HepG2 (cell line): ENCODE data around the gene CIAO3. TPM values are rescaled to one million over a fixed set of nuclear protein-coding genes. Genes with fewer than 3 reads are reported as not detected.

Experiments
- ATAC-seq: fragments of 200-7000 bp; cut with Tn5 transposase; 3 replicates; pipeline ENCODE4 v1.9.1; 2020; ENCODE audit warnings: mild to moderate bottlenecking, moderate library complexity
- BruUV-seq: library from RNA; stranded (reverse); fragments of 400-500 nt; replicated peaks from 2 replicates; lab custom pipeline; 2021; lab: Mats Ljungman, UMichigan
- CTCF ChIA-PET: fragments of 300-600 bp; formaldehyde crosslinking; extraction: SDS; loops from one replicate; lab custom pipeline; 2021; ENCODE audit warnings: low total read pairs, inconsistent platforms, low intra/inter-chr PET ratio; lab: Yijun Ruan, JAX
- POLR2A ChIA-PET: fragments of 350-600 bp; sonication (Branson Sonifier 250); formaldehyde crosslinking; loops from one replicate; lab custom pipeline; 2020; ENCODE audit warnings: antibody characterized with exemption, inconsistent platforms; lab: Yijun Ruan, JAX
- DNase-seq: peaks from one replicate; pipeline ENCODE4 v3.0.0-alpha.2; 2015; ENCODE audit warnings: low spot score
- FAIRE-seq: peaks from 3 replicates; lab custom pipeline; 2011; peaks lifted over from hg19 to GRCh38; lab: Jason Lieb, UNC
- H2AFZ ChIP-seq: one replicate; pipeline ENCODE4 v1.6.1; 2011; ENCODE audit warnings: low read length, inconsistent platforms
- H3K27ac ChIP-seq: fragments of 300-600 bp; 3 replicates; pipeline ENCODE4 v1.8.0; 2011; ENCODE audit warnings: mixed run types, mild to moderate bottlenecking, mixed read lengths, low read length, inconsistent platforms; ENCODE audit not compliant: insufficient read depth; ENCODE audit errors: extremely low read length
- H3K27me3 ChIP-seq, 2 experiments: fragments of 200-600 bp in 1 of 2; 2 replicates in 1 of 2; 3 replicates in 1 of 2; pipeline versions ENCODE4 v1.6.0 to v1.8.0; 2011; ENCODE audit warnings: low read length in 2 of 2, mild to moderate bottlenecking in 2 of 2, moderate library complexity in 2 of 2, inconsistent platforms in 1 of 2; ENCODE audit not compliant: insufficient read depth in 2 of 2, control insufficient read depth in 1 of 2
- H3K36me3 ChIP-seq, 2 experiments: fragments of 200-600 bp in 1 of 2; replicated peaks in 1 of 2; 2 replicates in 1 of 2; 3 replicates in 1 of 2; pipeline versions ENCODE4 v1.5.1 to v1.8.0; 2011; ENCODE audit warnings: low read length in 2 of 2, inconsistent platforms in 1 of 2; ENCODE audit not compliant: insufficient read depth in 2 of 2, control insufficient read depth in 1 of 2
- H3K4me1 ChIP-seq: 2 replicates; pipeline ENCODE4 v1.5.1; 2012; ENCODE audit warnings: low read length, inconsistent platforms; ENCODE audit not compliant: insufficient read depth
- H3K4me2 ChIP-seq: 2 replicates; pipeline ENCODE4 v1.6.0; 2011; ENCODE audit warnings: low read depth, low read length, inconsistent platforms
- H3K4me3 ChIP-seq, 3 experiments: fragments of 200-600 bp in 1 of 3; sonication (generic), shearing (Covaris generic) in 1 of 3; replicated peaks in 1 of 3; 2 replicates each; pipeline ENCODE4 v1.5.1; 2011 to 2016; ENCODE audit warnings: low read length in 3 of 3, inconsistent platforms in 2 of 3, low read depth in 2 of 3, mild to moderate bottlenecking in 2 of 3, control low read depth in 1 of 3, mixed read lengths in 1 of 3; ENCODE audit not compliant: insufficient read depth in 1 of 3
- H3K79me2 ChIP-seq: one replicate; pipeline ENCODE4 v1.6.1; 2011; ENCODE audit warnings: low read length, inconsistent platforms; ENCODE audit not compliant: insufficient read depth
- H3K9ac ChIP-seq: 2 replicates; pipeline ENCODE4 v1.6.0; 2011; ENCODE audit warnings: mild to moderate bottlenecking, low read depth, low read length, inconsistent platforms; ENCODE audit not compliant: insufficient read depth
- H3K9me3 ChIP-seq: 2 replicates; pipeline ENCODE4 v1.5.1; 2012; ENCODE audit warnings: mild to moderate bottlenecking, low read length
- H4K20me1 ChIP-seq: 2 replicates; pipeline ENCODE4 v1.6.0; 2011; ENCODE audit warnings: inconsistent platforms, mild to moderate bottlenecking, low read length, moderate library complexity; ENCODE audit not compliant: insufficient read depth
- ARID3A ChIP-seq: IDR thresholded peaks from 2 replicates; pipeline ENCODE4 v1.6.1; 2012; ENCODE audit warnings: low read depth, low read length, improper control_type of control experiment
- ELK4 ChIP-seq: sonication (generic); formaldehyde crosslinking; IDR thresholded peaks from 2 replicates; pipeline ENCODE4 v1.9.0; 2021; ENCODE audit warnings: missing genetic modification reagents, borderline replicate concordance
- ERF ChIP-seq: IDR thresholded peaks from 2 replicates; pipeline ENCODE4 v1.6.1; 2018; ENCODE audit warnings: missing biosample characterization, missing genetic modification reagents
- FOXP4 ChIP-seq: sonication (generic); formaldehyde crosslinking; IDR thresholded peaks from 2 replicates; pipeline ENCODE4 v1.4.0; 2020; ENCODE audit warnings: missing genetic modification reagents
- HMGA1 ChIP-seq: sonication (generic); formaldehyde crosslinking; conservative IDR thresholded peaks from 2 replicates; pipeline ENCODE4 v1.4.0; 2020; ENCODE audit warnings: missing genetic modification reagents
- JUNB ChIP-seq: sonication (generic); formaldehyde crosslinking; IDR thresholded peaks from 2 replicates; pipeline ENCODE4 v1.8.0; 2022; ENCODE audit warnings: missing genetic modification reagents, mild to moderate bottlenecking, borderline replicate concordance
- MTA1 ChIP-seq: sonication (generic); formaldehyde crosslinking; IDR thresholded peaks from 2 replicates; pipeline ENCODE4 v1.4.0; 2020; ENCODE audit warnings: missing genetic modification reagents, mild to moderate bottlenecking, borderline replicate concordance
- POLR2AphosphoS2 ChIP-seq: IDR thresholded peaks from 2 replicates; pipeline ENCODE4 v1.6.1; 2011; ENCODE audit warnings: low read depth, low read length, improper control_type of control experiment
- SIX1 ChIP-seq: sonication (generic); formaldehyde crosslinking; IDR thresholded peaks from 2 replicates; pipeline ENCODE4 v1.4.0; 2020; ENCODE audit warnings: missing genetic modification reagents, borderline replicate concordance
- SMARCC2 ChIP-seq: fragments of 450-650 bp; IDR thresholded peaks from 2 replicates; pipeline ENCODE4 v1.6.1; 2017; ENCODE audit warnings: antibody characterized with exemption, mild to moderate bottlenecking
- TBX2 ChIP-seq: sonication (generic); formaldehyde crosslinking; IDR thresholded peaks from 2 replicates; pipeline ENCODE4 v1.5.0; 2020; ENCODE audit warnings: missing genetic modification reagents, mild to moderate bottlenecking, borderline replicate concordance
- ZFP62 ChIP-seq: sonication (generic); formaldehyde crosslinking; IDR thresholded peaks from 2 replicates; pipeline ENCODE4 v1.4.0; 2020; ENCODE audit warnings: missing genetic modification reagents
- ZNF225 ChIP-seq: sonication (generic); formaldehyde crosslinking; IDR thresholded peaks from 2 replicates; pipeline ENCODE4 v1.4.0; 2020; ENCODE audit warnings: mild to moderate bottlenecking, missing genetic modification reagents
- ZNF296 ChIP-seq: sonication (generic); formaldehyde crosslinking; conservative IDR thresholded peaks from 2 replicates; pipeline ENCODE4 v1.5.0; 2020; ENCODE audit warnings: mild to moderate bottlenecking, missing genetic modification reagents
- ZNF709 ChIP-seq: sonication (generic); formaldehyde crosslinking; IDR thresholded peaks from 2 replicates; pipeline ENCODE4 v1.5.0; 2020; ENCODE audit warnings: mild to moderate bottlenecking, missing genetic modification reagents
- WGBS: methylation state at CpG from one replicate; pipeline ENCODE4 v1.1.6; 2017; ENCODE audit warnings: low lambda C conversion rate; 5-methylcytosine and 5-hydroxymethylcytosine counted together
- in situ Hi-C: cut with HindIII; loops from 2 replicates; pipeline ENCODE4 v1.10.0; 2017; ENCODE audit warnings: low pct_unique_long_range_greater_than_20kb; ENCODE audit not compliant: extremely low pct_ligation_motif_present
- intact Hi-C: fragments of 100-400 bp; cut with micrococcal nuclease; formaldehyde crosslinking; loops from one replicate; pipeline ENCODE4 v1.10.0; 2022; ENCODE audit not compliant: unreplicated experiment
- polyA plus RNA-seq, 8 experiments: library from polyadenylated mRNA; depleted of rRNA in 3 of 8; stranded (reverse) in 7 of 8; unstranded in 1 of 8; fragments of >200 nt; fragmentation: Illumina TruSeq in 4 of 8; extraction: Trizol in 4 of 8; gene quantifications; 2 replicates each; pipeline versions ENCODE4 v1.2.1 to v1.2.3, GENCODE V29; 2011 to 2016; ENCODE audit warnings: low read depth in 4 of 8, missing spikeins in 1 of 8, mixed read lengths in 1 of 8; ENCODE audit not compliant: insufficient read depth in 1 of 8
- total RNA-seq, 5 experiments: library from RNA; depleted of rRNA; stranded (reverse); fragments of >200 nt; fragmentation: Illumina TruSeq; extraction: Trizol; gene quantifications; 2 replicates each; pipeline ENCODE4 v1.2.3, GENCODE V29; 2016; ENCODE audit warnings: low read depth in 1 of 5
- TF ChIP-seq, protein P1 (sequence below): sonication (generic); formaldehyde crosslinking; IDR thresholded peaks from 2 replicates; pipeline ENCODE4 v1.8.1; 2023; ENCODE audit warnings: mild to moderate bottlenecking, missing genetic modification reagents

CIAO3 gene
- total and polyA plus RNA-seq, 2 of the 13 experiments (the other 11 are each of a cell fraction or from before 2014, with no cell fraction given) = 21.7 to 25.0 TPM

DNA sequence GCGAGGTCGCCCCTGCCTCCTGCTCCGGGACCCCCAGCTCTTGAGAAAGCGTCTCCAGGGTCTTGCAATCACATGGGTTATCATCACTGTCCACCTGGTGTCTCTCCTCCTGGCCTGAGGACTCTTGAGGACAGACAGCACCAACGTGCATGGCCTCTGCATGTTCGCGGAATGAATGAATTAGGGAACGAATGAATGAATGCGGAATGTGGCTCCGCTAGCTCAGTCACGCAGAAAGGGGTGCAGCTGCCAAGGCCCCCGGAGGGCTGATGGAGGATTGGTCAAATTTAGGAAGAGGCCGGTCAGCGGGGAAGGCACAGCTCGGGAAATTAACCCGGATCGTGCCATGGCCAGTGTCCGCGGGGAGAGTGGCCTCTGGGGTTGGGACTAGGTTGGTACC is 38.5 kb downstream of the CIAO3 start (continued):
- TF ChIP-seq, protein P1, sequence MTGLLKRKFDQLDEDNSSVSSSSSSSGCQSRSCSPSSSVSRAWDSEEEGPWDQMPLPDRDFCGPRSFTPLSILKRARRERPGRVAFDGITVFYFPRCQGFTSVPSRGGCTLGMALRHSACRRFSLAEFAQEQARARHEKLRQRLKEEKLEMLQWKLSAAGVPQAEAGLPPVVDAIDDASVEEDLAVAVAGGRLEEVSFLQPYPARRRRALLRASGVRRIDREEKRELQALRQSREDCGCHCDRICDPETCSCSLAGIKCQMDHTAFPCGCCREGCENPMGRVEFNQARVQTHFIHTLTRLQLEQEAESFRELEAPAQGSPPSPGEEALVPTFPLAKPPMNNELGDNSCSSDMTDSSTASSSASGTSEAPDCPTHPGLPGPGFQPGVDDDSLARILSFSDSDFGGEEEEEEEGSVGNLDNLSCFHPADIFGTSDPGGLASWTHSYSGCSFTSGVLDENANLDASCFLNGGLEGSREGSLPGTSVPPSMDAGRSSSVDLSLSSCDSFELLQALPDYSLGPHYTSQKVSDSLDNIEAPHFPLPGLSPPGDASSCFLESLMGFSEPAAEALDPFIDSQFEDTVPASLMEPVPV (CRISPR knock-in tag) = no peak

GRCh38 chr16:700684-701584 is 39.9 kb downstream of the CIAO3 start:
- BruUV-seq = no TSS peak
- H3K27ac ChIP-seq = no peak overlapping the region
- H3K79me2 ChIP-seq = no peaks in the 10 kb centered on the region
- H3K9ac ChIP-seq = no peak overlapping the region
- FAIRE-seq (no peak), ATAC-seq (peak; percentile 68), DNase-seq (no peak)
- H3K4me1 ChIP-seq = peaks cover under 1% of the 10 kb centered on the region; the same call in 1 of the 2 replicates
- ChIA-PET CTCF (no interaction called here), POLR2A (no interaction called here)
- H3K4me2 ChIP-seq = no peak overlapping the region
- no peaks in the 10 kb centered on the region for H3K9me3 ChIP-seq
- in situ Hi-C loops (no loop called here), intact Hi-C loops (no loop called here)
- H4K20me1 ChIP-seq = peaks cover 3% of the 10 kb centered on the region; the same call in 1 of the 2 replicates
- WGBS = 24% methylated on average over 7 of the region's 76 CpGs
- peaks cover 27 to 64% of the 10 kb centered on the region in 2 experiments for H3K27me3 ChIP-seq
- no peaks in the 10 kb centered on the region for H3K36me3 ChIP-seq
- H2AFZ ChIP-seq = no peak overlapping the region
- H3K4me3 ChIP-seq = no peak overlapping the region
- TF ChIP-seq JUNB (CRISPR knock-in tag) = 0 out of 2 replicates have a peak, but pooled peaks have one; percentile 14
- no peak for TF ChIP-seq MTA1 (CRISPR knock-in tag)
- peak; percentile 71 for TF ChIP-seq ZNF709 (CRISPR knock-in tag)
- TF ChIP-seq ERF (CRISPR knock-in tag) = peak; percentile 57; the same call in 1 of the 2 replicates
- no peak for TF ChIP-seq ZNF296 (CRISPR knock-in tag)
- no peak for TF ChIP-seq ZNF225
- TF ChIP-seq SIX1 = no peak
- TF ChIP-seq ELK4 (CRISPR knock-in tag) = no peak
- no peak for TF ChIP-seq POLR2AphosphoS2
- TF ChIP-seq SMARCC2 = no peak
- TF ChIP-seq ARID3A = no peak
- TF ChIP-seq HMGA1 (CRISPR knock-in tag) = no peak
- TF ChIP-seq TBX2 (CRISPR knock-in tag) = no peak
- TF ChIP-seq FOXP4 (CRISPR knock-in tag) = no peak
- TF ChIP-seq ZFP62 (CRISPR knock-in tag) = no peak
